Naive thymus-derived CD8-positive, alpha-beta T cell (primary cell): Measurements from ENCODE around the gene FAM83B. TPM values are rescaled to one million over a fixed set of nuclear protein-coding genes. Genes with fewer than 3 reads are reported as not detected.

Experiments used
- ATAC-seq, 2 donors: fragments of 150-1000 bp; cut with Tn5 transposase in 1 of 2; sonication (Bioruptor Pico), chemical (Tn5 transposase) in 1 of 2; 1 replicate in 1 of 2; 2 replicates in 1 of 2; pipeline ENCODE4 v1.10.0; 2021; ENCODE audit warnings: mild to moderate bottlenecking in 2 of 2, moderate library complexity in 2 of 2
- POLR2A ChIA-PET: fragments of 350-600 bp; sonication (Branson Sonifier 250); formaldehyde crosslinking; loops from one replicate; lab custom pipeline; 2021; ENCODE audit warnings: antibody characterized with exemption; lab: Charles Lee
- DNase-seq, 10 donors: peaks; one replicate each; pipeline versions ENCODE4 v3.0.0 to v3.0.0-alpha.2; 2020 to 2022
- H3K27ac Mint-ChIP-seq, 10 donors: one replicate each; pipeline ENCODE4 v1.8.0; 2020 to 2022; ENCODE audit warnings: mild to moderate bottlenecking in 10 of 10, mixed read lengths in 10 of 10, moderate library complexity in 4 of 10, inconsistent platforms in 1 of 10
- H3K27me3 Mint-ChIP-seq, 5 donors: one replicate each; pipeline ENCODE4 v1.8.0; 2021 to 2022; ENCODE audit warnings: mixed read lengths in 5 of 5
- H3K36me3 Mint-ChIP-seq, 3 donors: one replicate each; pipeline ENCODE4 v1.8.0; 2020 to 2022; ENCODE audit warnings: mixed read lengths in 3 of 3, mild to moderate bottlenecking in 2 of 3, inconsistent platforms in 1 of 3
- H3K4me1 Mint-ChIP-seq, 4 donors: one replicate each; pipeline ENCODE4 v1.8.0; 2021 to 2022; ENCODE audit warnings: mixed read lengths in 4 of 4
- H3K4me3 Mint-ChIP-seq, 10 donors: one replicate each; pipeline ENCODE4 v1.8.0; 2020 to 2022; ENCODE audit warnings: mild to moderate bottlenecking in 10 of 10, mixed read lengths in 10 of 10, moderate library complexity in 6 of 10, inconsistent platforms in 1 of 10
- H3K9me3 Mint-ChIP-seq, 9 donors: one replicate each; pipeline ENCODE4 v1.8.0; 2020 to 2022; ENCODE audit warnings: mixed read lengths in 9 of 9, mild to moderate bottlenecking in 3 of 9, inconsistent platforms in 1 of 9, moderate library complexity in 1 of 9
- polyA plus RNA-seq, 3 donors: library from polyadenylated mRNA; unstranded; fragments of 300-500 nt; fragmentation: Illumina TruSeq; gene quantifications; one replicate each; pipeline ENCODE4 v1.2.3, GENCODE V29; 2021
- total RNA-seq, 8 experiments: library from RNA in 2 of 8; stranded (reverse) in 2 of 8; gene quantifications; one replicate each; pipeline ENCODE4 v1.2.3 and lab custom pipeline; 2021 to 2026

Gene FAM83B
- total and polyA plus RNA-seq, 5 experiments from 2014 or later = not detected

- POLR2A ChIA-PET = no interaction called here
- H3K36me3 Mint-ChIP-seq = no peaks in the 10 kb centered on the region
- DNase-seq = no peak
- ATAC-seq = no peak
- H3K27ac Mint-ChIP-seq = no peak overlapping the region
- peaks cover 0 to 13% (median 5%) of the 10 kb centered on the region in 9 donors for H3K9me3 Mint-ChIP-seq
- no peaks in the 10 kb centered on the region for H3K4me1 Mint-ChIP-seq
- no peaks in the 10 kb centered on the region for H3K27me3 Mint-ChIP-seq
- H3K4me3 Mint-ChIP-seq = no peak overlapping the region
Measured at GRCh38 chr6:54910431-54910884, 63.9 kb downstream of the FAM83B start.

- no peaks in the 10 kb centered on the region for H3K27me3 Mint-ChIP-seq
- DNase-seq = no peak
- POLR2A ChIA-PET = no interaction called here
- no peak overlapping the region for H3K27ac Mint-ChIP-seq
- no peaks in the 10 kb centered on the region for H3K36me3 Mint-ChIP-seq
- no peaks in the 10 kb centered on the region for H3K4me1 Mint-ChIP-seq
- no peak overlapping the region for H3K4me3 Mint-ChIP-seq
- H3K9me3 Mint-ChIP-seq = peaks cover 0 to 13% (median 5%) of the 10 kb centered on the region in 9 donors
- ATAC-seq = no peak
Measured at GRCh38 chr6:54910921-54911320, 64.3 kb downstream of the FAM83B start.

- no peak for DNase-seq
- no peak for ATAC-seq
- Mint-ChIP-seq H3K27ac (no peak overlapping the region), H3K9me3 (peaks cover 0 to 13% (median 8%) of the 10 kb centered on the region in 9 donors), H3K4me3 (no peak overlapping the region), H3K4me1 (no peaks in the 10 kb centered on the region), H3K36me3 (no peaks in the 10 kb centered on the region), H3K27me3 (no peaks in the 10 kb centered on the region)
- POLR2A ChIA-PET = no interaction called here
Measured at GRCh38 chr6:54913211-54913610, 66.6 kb downstream of the FAM83B start.

- ATAC-seq (no peak), DNase-seq (no peak)
- POLR2A ChIA-PET = no interaction called here
- no peak overlapping the region for H3K27ac Mint-ChIP-seq
- no peak overlapping the region for H3K4me3 Mint-ChIP-seq
- no peaks in the 10 kb centered on the region for H3K27me3 Mint-ChIP-seq
- H3K9me3 Mint-ChIP-seq = peaks cover 0 to 13% (median 5%) of the 10 kb centered on the region in 9 donors
- no peaks in the 10 kb centered on the region for H3K4me1 Mint-ChIP-seq
- H3K36me3 Mint-ChIP-seq = no peaks in the 10 kb centered on the region
Measured at GRCh38 chr6:54916858-54917257, 70.3 kb downstream of the FAM83B start.

GRCh38 chr6:54920628-54921027 is 74.1 kb downstream of the FAM83B start:
- DNase-seq (no peak), ATAC-seq (no peak)
- POLR2A ChIA-PET = no interaction called here
- Mint-ChIP-seq H3K4me3 (no peak overlapping the region), H3K27ac (no peak overlapping the region), H3K9me3 (peaks cover 0 to 7% (median 0%) of the 10 kb centered on the region in 9 donors), H3K27me3 (no peaks in the 10 kb centered on the region), H3K36me3 (no peaks in the 10 kb centered on the region), H3K4me1 (no peaks in the 10 kb centered on the region)

GRCh38 chr6:54921891-54922290 is 75.3 kb downstream of the FAM83B start:
- POLR2A ChIA-PET = no interaction called here

GRCh38 chr6:54929245-54929909 is 82.8 kb downstream of the FAM83B start:
- H3K9me3 Mint-ChIP-seq = peaks cover 0 to 29% (median 18%) of the 10 kb centered on the region in 9 donors

More at GRCh38 chr6:54921891-54922290, 75.3 kb downstream of the FAM83B start:
- DNase-seq (no peak), ATAC-seq (no peak)
- Mint-ChIP-seq H3K9me3 (peaks cover 0 to 6% (median 0%) of the 10 kb centered on the region in 9 donors), H3K27me3 (no peaks in the 10 kb centered on the region), H3K36me3 (no peaks in the 10 kb centered on the region), H3K27ac (no peak overlapping the region), H3K4me1 (no peaks in the 10 kb centered on the region), H3K4me3 (no peak overlapping the region)

GRCh38 chr6:54932622-54933021 is 86.1 kb downstream of the FAM83B start:
- DNase-seq (no peak), ATAC-seq (no peak)
- peaks cover 0 to 9% (median 7%) of the 10 kb centered on the region in 3 donors for H3K36me3 Mint-ChIP-seq
- H3K4me3 Mint-ChIP-seq = no peak overlapping the region
- no peaks in the 10 kb centered on the region for H3K27me3 Mint-ChIP-seq
- POLR2A ChIA-PET = no interaction called here
- peaks cover 0 to 29% (median 19%) of the 10 kb centered on the region in 9 donors for H3K9me3 Mint-ChIP-seq
- no peak overlapping the region for H3K27ac Mint-ChIP-seq
- no peaks in the 10 kb centered on the region for H3K4me1 Mint-ChIP-seq

More at GRCh38 chr6:54929245-54929909, 82.8 kb downstream of the FAM83B start:
- POLR2A ChIA-PET = no interaction called here
- DNase-seq (no peak), ATAC-seq (no peak)
- H3K4me3 Mint-ChIP-seq = no peak overlapping the region
- peaks cover 0 to 9% (median 7%) of the 10 kb centered on the region in 3 donors for H3K36me3 Mint-ChIP-seq
- H3K27me3 Mint-ChIP-seq = no peaks in the 10 kb centered on the region
- no peaks in the 10 kb centered on the region for H3K4me1 Mint-ChIP-seq
- no peak overlapping the region for H3K27ac Mint-ChIP-seq

- DNase-seq (no peak), ATAC-seq (no peak)
- Mint-ChIP-seq H3K27me3 (no peaks in the 10 kb centered on the region), H3K4me3 (no peak overlapping the region), H3K27ac (no peak overlapping the region), H3K36me3 (peaks cover 0 to 9% (median 7%) of the 10 kb centered on the region in 3 donors), H3K9me3 (peaks cover 5 to 42% (median 24%) of the 10 kb centered on the region in 9 donors), H3K4me1 (no peaks in the 10 kb centered on the region)
- POLR2A ChIA-PET = no interaction called here
Measured at GRCh38 chr6:54935739-54936138, 89.2 kb downstream of the FAM83B start.

- peaks cover 5 to 32% (median 19%) of the 10 kb centered on the region in 9 donors for H3K9me3 Mint-ChIP-seq
- H3K27me3 Mint-ChIP-seq = no peaks in the 10 kb centered on the region
- no peak for DNase-seq
- POLR2A ChIA-PET = no interaction called here
- no peak overlapping the region for H3K27ac Mint-ChIP-seq
- no peak overlapping the region for H3K4me3 Mint-ChIP-seq
- peaks cover 0 to 9% (median 7%) of the 10 kb centered on the region in 3 donors for H3K36me3 Mint-ChIP-seq
- no peaks in the 10 kb centered on the region for H3K4me1 Mint-ChIP-seq
- no peak for ATAC-seq
Measured at GRCh38 chr6:54937371-54937770, 90.8 kb downstream of the FAM83B start.

GRCh38 chr6:54957698-54958097 is 111.1 kb downstream of the FAM83B start:
- no peak for DNase-seq
- no peak for ATAC-seq
- Mint-ChIP-seq H3K27me3 (no peaks in the 10 kb centered on the region), H3K9me3 (peaks cover 0 to 8% (median 3%) of the 10 kb centered on the region in 9 donors), H3K36me3 (peaks cover 0 to 5% (median 0%) of the 10 kb centered on the region in 3 donors), H3K27ac (no peak overlapping the region), H3K4me1 (peaks cover 0 to 5% (median 0%) of the 10 kb centered on the region in 4 donors), H3K4me3 (no peak overlapping the region)
- POLR2A ChIA-PET = no interaction called here

- H3K27ac Mint-ChIP-seq = no peak overlapping the region
- peaks cover 0 to 5% (median 0%) of the 10 kb centered on the region in 3 donors for H3K36me3 Mint-ChIP-seq
- ATAC-seq (no peak), DNase-seq (no peak)
- H3K9me3 Mint-ChIP-seq = peaks cover 0 to 8% (median 3%) of the 10 kb centered on the region in 9 donors
- H3K4me1 Mint-ChIP-seq = peaks cover 0 to 5% (median 0%) of the 10 kb centered on the region in 4 donors
- H3K27me3 Mint-ChIP-seq = no peaks in the 10 kb centered on the region
- no peak overlapping the region for H3K4me3 Mint-ChIP-seq
- POLR2A ChIA-PET = no interaction called here
Measured at GRCh38 chr6:54958446-54958845, 111.9 kb downstream of the FAM83B start.

GRCh38 chr6:54959820-54960219 is 113.2 kb downstream of the FAM83B start:
- H3K36me3 Mint-ChIP-seq = peaks cover 0 to 5% (median 0%) of the 10 kb centered on the region in 3 donors
- no peaks in the 10 kb centered on the region for H3K27me3 Mint-ChIP-seq
- POLR2A ChIA-PET = no interaction called here
- H3K27ac Mint-ChIP-seq = no peak overlapping the region
- ATAC-seq = no peak
- DNase-seq = no peak
- H3K4me1 Mint-ChIP-seq = peaks cover 0 to 5% (median 0%) of the 10 kb centered on the region in 4 donors
- H3K4me3 Mint-ChIP-seq = no peak overlapping the region
- H3K9me3 Mint-ChIP-seq = peaks cover 0 to 8% (median 0%) of the 10 kb centered on the region in 9 donors
